ENCODE measurements around the gene SCYGR1.
"Not testable (repeated sequence)": the region's sequence is repeated elsewhere in the genome, so short reads cannot be mapped to it uniquely, and the experiment has no call there.

SCYGR1 gene

GRCh38 chr2:227402321-227402720, 14.6 kb upstream of the SCYGR1 start:
- no peak for DNase-seq

GRCh38 chr2:227401550-227401949, 13.8 kb upstream of the SCYGR1 start:
- DNase-seq, result no peak

- no peak for DNase-seq
Observed at GRCh38 chr2:227398684-227399670, 11.2 kb upstream of the SCYGR1 start.

- no peak for DNase-seq
Observed at GRCh38 chr2:227397562-227397961, 9.8 kb upstream of the SCYGR1 start.

- no peak for DNase-seq
Observed at GRCh38 chr2:227395556-227395955, 7.8 kb upstream of the SCYGR1 start.

GRCh38 chr2:227394401-227394800, 6.7 kb upstream of the SCYGR1 start:
- no peak for DNase-seq

- no peak for DNase-seq
Observed at GRCh38 chr2:227390468-227391256, 2.9 kb upstream of the SCYGR1 start.

- no peak for DNase-seq
Observed at GRCh38 chr2:227389661-227390060, 1.9 kb upstream of the SCYGR1 start.

- DNase-seq, result no peak
Observed at GRCh38 chr2:227389231-227389630, 1.5 kb upstream of the SCYGR1 start.

GRCh38 chr2:227388537-227389011, 825 bp upstream of the SCYGR1 start:
- no peak for DNase-seq

- no peak for DNase-seq
Observed at GRCh38 chr2:227386630-227387029, 1.1 kb downstream of the SCYGR1 start.

- no peak for DNase-seq
Observed at GRCh38 chr2:227383686-227384085, 4.1 kb downstream of the SCYGR1 start.

GRCh38 chr2:227382241-227382835, 5.4 kb downstream of the SCYGR1 start:
- DNase-seq, result not testable (repeated sequence)

- DNase-seq, result no peak
Observed at GRCh38 chr2:227379095-227379494, 8.7 kb downstream of the SCYGR1 start, which contains the start of gene TM4SF20. Gene TM4SF20, minus strand, starts transcription at chr2:227379306. Its CDS starts 38 bp downstream, at chr2:227379268.

- no peak for DNase-seq
Observed at GRCh38 chr2:227378371-227378782, 9.4 kb downstream of the SCYGR1 start.

GRCh38 chr2:227377467-227378351, 10.0 kb downstream of the SCYGR1 start:
- DNase-seq, result no peak

GRCh38 chr2:227376656-227377396, 10.9 kb downstream of the SCYGR1 start:
- DNase-seq, result no peak

- no peak for DNase-seq
Observed at GRCh38 chr2:227374158-227374557, 13.6 kb downstream of the SCYGR1 start.

- no peak for DNase-seq
Observed at GRCh38 chr2:227373389-227373788, 14.4 kb downstream of the SCYGR1 start.

GRCh38 chr2:227370791-227371312, 16.9 kb downstream of the SCYGR1 start:
- DNase-seq, result no peak

- no peak for DNase-seq
Observed at GRCh38 chr2:227370092-227370491, 17.7 kb downstream of the SCYGR1 start.
